ENCODE data around the gene ARHGAP22. TPM values are rescaled to one million over a fixed set of nuclear protein-coding genes. Genes with fewer than 3 reads are reported as not detected.
A peak's percentile ranks its signal among the peaks of the same experiment; 100 is the strongest.

ARHGAP22 gene
- total RNA-seq, 1 donor from 2014 or later, result 3.5 TPM

DNA sequence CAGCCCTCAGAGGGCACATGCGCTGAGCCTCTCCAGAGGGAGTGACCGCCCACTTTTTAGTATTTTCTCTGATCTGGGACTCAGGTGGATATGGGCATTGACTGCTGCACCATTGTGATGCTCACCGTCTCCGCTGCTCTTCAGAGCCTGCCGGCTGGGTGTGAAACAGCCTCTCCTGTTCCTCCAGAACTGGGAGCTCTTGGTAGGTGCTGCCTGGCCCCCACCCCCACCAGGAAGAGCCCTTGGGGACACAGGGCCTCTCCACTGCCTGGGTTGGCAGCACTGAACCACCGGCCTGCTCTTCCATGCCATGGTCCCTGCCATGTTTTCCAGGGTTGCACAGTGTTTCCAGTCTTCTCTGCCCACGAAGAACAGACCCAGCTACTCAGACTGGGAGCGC lies 36.3 kb downstream of the ARHGAP22 start:
- DNase-seq (ENCODE audit: missing footprints) (no peak), ATAC-seq (no peak)
- intact Hi-C loops (cut with DNase I), result no loop called here

DNA sequence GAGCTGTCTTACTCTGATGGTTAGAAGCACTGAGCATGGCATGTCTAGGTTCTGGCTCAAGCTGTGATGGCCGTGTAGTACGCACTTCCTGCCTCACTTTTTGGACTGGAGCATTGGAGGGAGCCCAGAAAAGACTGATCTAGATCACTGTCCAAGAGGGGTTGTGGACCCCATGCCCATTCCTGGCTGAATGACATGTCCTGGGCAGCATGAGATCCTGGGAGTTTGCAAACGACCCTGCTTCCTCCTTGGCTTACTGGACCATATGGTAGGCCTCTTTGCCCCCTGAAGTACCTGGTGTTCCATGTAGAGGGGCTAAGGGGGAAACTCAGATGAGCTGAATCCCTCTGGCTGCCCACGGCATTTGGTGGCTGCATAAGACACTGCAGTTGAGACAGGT lies 36.7 kb downstream of the ARHGAP22 start:
- DNase-seq (ENCODE audit: missing footprints) (no peak), ATAC-seq (no peak)
- intact Hi-C loops (cut with DNase I), result no loop called here

GRCh38 chr10:48567346-48567745 lies 37.5 kb downstream of the ARHGAP22 start:
- DNase-seq (ENCODE audit: missing footprints) (no peak), ATAC-seq (no peak)
- intact Hi-C loops (cut with DNase I), result no loop called here

- DNase-seq (ENCODE audit: missing footprints) (no peak), ATAC-seq (no peak)
- intact Hi-C loops (cut with DNase I), result no loop called here
Observed at GRCh38 chr10:48564466-48565160, 40.3 kb downstream of the ARHGAP22 start.

DNA sequence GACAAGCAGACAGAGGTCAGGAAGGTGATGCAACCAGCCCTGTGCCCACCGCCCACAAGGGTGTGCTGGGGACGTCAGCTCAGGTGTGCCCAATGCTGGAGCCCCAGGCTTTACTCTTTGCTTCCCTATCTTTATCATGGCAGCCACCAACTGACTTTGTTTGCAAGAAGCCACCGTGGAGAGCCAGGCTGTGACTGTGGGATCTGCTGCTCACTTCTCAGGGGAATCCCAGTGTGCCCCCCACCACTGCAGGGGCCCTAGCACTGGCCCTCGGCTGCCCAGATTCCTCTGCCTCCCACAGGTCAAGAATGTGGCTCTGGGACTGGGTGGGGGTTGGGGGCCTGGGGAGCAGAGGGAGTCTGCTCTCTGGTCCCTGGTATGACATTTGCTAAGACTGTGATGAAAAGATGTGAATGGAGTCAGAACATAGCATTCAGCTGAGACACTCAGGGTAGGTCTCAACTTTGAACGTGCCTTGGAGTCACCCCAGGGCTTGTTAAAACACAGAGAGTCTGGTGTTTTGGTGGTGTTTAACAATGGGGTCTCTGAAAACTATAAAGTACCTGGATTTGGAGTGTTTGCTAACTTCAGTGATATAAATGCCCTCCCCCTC lies 47.3 kb downstream of the ARHGAP22 start:
- ATAC-seq (no peak), DNase-seq (ENCODE audit: missing footprints) (no peak)
- intact Hi-C loops (cut with DNase I), result no loop called here

- no peak for DNase-seq (ENCODE audit: missing footprints)
- intact Hi-C loops (cut with DNase I), result no loop called here
- no peak for ATAC-seq
Observed at GRCh38 chr10:48556713-48557112, 48.2 kb downstream of the ARHGAP22 start.

GRCh38 chr10:48556065-48556464 lies 48.8 kb downstream of the ARHGAP22 start:
- DNase-seq (ENCODE audit: missing footprints), result no peak
- intact Hi-C loops (cut with DNase I), result no loop called here

GRCh38 chr10:48555310-48556042 lies 49.4 kb downstream of the ARHGAP22 start:
- no peak for ATAC-seq
- intact Hi-C loops (cut with DNase I), result no loop called here
- DNase-seq (ENCODE audit: missing footprints), result no peak

More at GRCh38 chr10:48556065-48556464, 48.8 kb downstream of the ARHGAP22 start:
- ATAC-seq, result no peak

DNA sequence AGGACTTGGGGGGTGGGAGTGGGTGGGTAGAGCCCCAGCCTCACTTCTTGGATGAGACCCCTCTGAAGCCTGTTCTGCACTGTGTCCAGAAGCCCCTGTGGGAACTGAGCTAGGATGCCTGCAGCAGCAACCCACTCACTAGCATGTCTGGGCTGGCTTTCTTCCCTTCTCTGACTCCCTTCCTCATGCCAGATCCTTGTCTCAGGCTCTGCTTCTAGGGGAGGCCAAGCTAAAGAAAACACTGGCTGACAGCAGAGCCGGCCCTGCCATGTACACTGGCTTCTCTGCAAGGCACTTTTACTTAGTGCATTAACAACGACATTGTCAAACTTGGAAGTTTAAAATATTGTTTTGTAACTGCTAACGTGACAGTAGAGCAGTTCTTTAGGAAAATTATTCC lies 50.2 kb downstream of the ARHGAP22 start:
- ATAC-seq (peak; percentile 74), DNase-seq (ENCODE audit: missing footprints) (no peak)
- intact Hi-C loops (cut with DNase I), result loop anchor here (5.0 kb wide), 2 partner anchors 53 to 192 kb away; partner anchors contain the start of gene ARHGAP22

DNA sequence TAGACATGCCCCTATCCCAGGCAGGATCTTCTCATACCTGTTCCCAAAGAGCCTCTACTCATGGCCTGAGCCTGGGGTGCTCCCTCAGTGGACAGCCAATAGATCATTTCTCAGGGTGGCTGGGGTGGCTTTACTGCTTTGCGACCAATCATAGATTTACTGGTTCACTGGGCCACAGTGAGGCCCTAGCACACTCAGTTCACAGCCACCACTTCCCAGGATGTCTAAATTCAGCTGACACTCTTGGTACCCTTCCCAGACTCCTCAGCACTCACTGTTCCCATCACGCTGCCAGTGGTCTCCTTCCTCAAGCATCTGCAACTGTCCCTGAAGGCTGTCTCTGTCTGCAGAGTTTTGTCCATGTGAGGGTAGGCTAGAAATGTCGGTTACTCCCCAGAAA lies 50.6 kb downstream of the ARHGAP22 start:
- intact Hi-C loops (cut with DNase I), result loop anchor here (5.0 kb wide), 2 partner anchors 53 to 192 kb away; partner anchors contain the start of gene ARHGAP22
- DNase-seq (ENCODE audit: missing footprints), result no peak
- peak; percentile 37 for ATAC-seq

GRCh38 chr10:48552946-48553564 lies 51.8 kb downstream of the ARHGAP22 start:
- no peak for ATAC-seq
- intact Hi-C loops (cut with DNase I), result loop anchor here (5.0 kb wide), 2 partner anchors 54 to 191 kb away; partner anchors contain the start of gene ARHGAP22
- no peak for DNase-seq (ENCODE audit: missing footprints)

GRCh38 chr10:48551861-48552591 lies 52.8 kb downstream of the ARHGAP22 start:
- ATAC-seq (peak; percentile 55), DNase-seq (ENCODE audit: missing footprints) (no peak)
- intact Hi-C loops (cut with DNase I), result loop anchor here (1.0 to 5.0 kb wide), 3 partner anchors 55 to 190 kb away; partner anchors contain the start of gene ARHGAP22

- ATAC-seq (no peak), DNase-seq (ENCODE audit: missing footprints) (no peak)
- intact Hi-C loops (cut with DNase I), result loop anchor here (1.0 to 5.0 kb wide), 3 partner anchors 56 to 189 kb away; partner anchors contain the start of gene ARHGAP22
Observed at GRCh38 chr10:48550977-48551376, 53.9 kb downstream of the ARHGAP22 start.

DNA sequence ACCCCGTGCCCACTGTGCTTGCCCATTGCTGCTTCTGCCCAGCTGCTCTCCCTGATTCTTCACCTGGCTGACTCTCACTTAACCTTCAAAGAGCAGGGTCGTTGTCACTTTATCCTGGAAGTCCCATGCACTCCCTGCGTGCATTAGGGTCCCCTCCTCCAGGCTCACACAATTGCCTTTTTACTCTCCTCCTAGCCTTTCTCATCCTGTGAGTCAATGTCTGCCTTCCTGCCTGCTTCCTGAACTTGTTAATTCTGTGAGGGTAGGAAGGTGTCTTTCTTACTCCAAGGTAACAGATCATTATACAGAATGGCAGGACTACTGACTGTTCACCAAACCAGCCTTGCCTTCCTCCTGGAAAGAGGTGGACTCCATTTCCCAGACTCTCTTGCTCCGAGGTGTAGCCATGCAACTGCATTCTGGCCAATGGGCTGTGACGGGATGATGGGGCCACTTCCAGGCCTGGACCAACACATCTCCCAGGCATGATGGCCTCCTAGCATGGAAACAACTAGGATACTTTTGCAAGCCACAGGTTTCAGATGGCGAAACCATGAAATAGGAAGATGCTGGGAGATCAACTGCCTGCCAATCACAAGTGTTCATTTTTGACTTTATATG lies 54.7 kb downstream of the ARHGAP22 start:
- intact Hi-C loops (cut with DNase I), result loop anchor here (5.0 kb wide), 2 partner anchors 57 to 188 kb away; partner anchors contain the start of gene ARHGAP22
- ATAC-seq, result no peak
- no peak for DNase-seq (ENCODE audit: missing footprints)

DNA sequence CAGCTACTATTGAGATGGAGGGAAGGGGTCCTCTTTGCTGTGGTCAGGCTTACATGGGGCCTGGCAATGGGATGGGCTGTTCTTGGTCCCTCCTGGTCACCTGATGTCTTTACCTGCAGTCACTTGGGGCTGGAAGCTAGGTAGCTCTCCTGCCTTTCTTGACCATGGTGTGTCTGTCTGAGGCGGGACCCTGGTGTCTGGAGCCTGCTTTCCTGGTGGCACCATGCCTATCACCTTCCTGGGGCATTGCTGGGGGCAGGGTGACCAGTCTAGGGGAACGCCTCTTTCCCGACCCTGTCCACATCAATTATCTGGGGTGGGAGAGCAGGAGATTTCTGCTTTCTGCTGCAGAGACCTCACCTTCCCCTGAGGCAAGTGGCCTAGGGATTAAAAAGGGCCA lies 55.6 kb downstream of the ARHGAP22 start:
- ATAC-seq (no peak), DNase-seq (ENCODE audit: missing footprints) (no peak)
- intact Hi-C loops (cut with DNase I), result no loop called here

DNA sequence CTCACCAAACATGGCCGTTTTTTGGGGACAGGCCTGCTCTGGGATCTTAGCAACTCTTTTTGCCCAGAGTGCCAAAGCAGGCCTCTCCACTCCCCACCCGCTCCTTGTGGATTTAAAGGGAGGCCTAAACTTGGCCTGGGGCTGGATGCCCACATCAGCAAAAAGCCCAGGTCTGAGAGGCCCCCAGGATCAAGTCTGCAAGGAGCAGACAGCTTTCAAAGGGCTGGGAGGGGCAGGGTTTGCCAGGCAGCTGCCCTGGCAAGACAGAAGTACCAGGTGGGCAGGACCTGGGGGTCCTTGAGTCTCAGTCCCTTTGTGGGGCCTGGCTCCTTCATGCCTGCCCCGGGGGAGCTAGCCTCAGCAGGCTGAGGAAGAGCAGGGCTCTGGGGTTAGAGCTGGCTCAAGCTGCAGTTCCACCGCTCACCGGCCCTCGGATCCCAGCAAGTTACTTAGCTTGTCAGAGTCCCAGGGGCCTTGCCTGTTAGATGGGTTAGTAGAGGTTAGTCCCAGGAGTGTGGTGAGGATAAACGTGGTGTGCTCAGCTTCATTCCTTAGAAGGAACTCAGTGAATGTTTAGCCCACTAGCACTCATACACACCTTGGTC lies 56.2 kb downstream of the ARHGAP22 start:
- no peak for ATAC-seq
- intact Hi-C loops (cut with DNase I), result no loop called here

GRCh38 chr10:48547981-48548380 lies 56.9 kb downstream of the ARHGAP22 start:
- no peak for DNase-seq (ENCODE audit: missing footprints)
- intact Hi-C loops (cut with DNase I), result no loop called here
- ATAC-seq, result no peak

More for the DNA sequence above, 56.2 kb downstream of the ARHGAP22 start:
- no peak for DNase-seq (ENCODE audit: missing footprints)
